ENCODE data around the gene ZFR2. TPM values are rescaled to one million over a fixed set of nuclear protein-coding genes. Genes with fewer than 3 reads are reported as not detected.

The ZFR2 gene
- polyA plus RNA-seq, 1 of the 3 experiments (the other 2 are of a cell fraction): 0.44 TPM

DNA sequence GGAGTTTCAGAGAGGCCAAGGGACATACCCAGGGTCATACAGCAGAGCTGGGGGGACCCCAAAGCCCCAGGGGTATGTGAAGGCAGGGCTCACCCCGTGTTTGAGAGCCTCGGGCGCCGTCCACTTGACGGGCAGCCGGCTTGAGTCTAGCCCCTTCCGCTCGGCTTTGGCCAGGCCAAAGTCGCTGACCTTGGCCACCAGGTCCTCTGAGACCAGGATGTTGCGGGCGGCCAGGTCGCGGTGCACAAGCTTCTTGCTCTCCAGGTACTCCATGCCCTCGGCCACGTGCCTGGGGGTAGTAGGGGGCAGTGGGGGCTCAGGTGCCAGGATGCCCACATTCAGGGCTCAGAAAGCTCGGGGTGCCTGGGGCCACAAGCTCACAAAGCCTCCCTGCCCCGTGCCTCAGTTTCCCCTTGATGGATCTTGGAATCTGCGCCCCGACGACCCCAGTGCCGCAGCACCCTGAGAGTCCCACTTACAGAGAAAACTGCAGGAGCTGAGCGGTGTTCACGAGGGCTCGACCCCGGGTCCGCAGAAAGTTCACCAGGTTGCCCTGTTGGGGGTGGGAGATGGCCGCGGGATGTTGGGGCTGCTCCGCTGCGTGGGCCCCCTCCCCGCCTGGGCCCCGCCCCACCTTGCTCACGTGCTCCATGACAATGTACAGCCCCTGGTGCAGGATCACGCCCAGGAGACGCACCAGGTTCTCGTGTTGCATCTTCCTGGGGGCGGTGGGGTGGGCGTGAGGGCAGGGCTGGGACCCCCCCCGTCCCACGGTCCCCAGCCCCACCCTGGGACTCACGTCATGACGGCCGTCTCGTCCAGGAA lies 89.7 kb downstream of the ZFR2 start:
- POLR2A ChIA-PET: interaction anchor here (1.1 kb wide), 1 partner anchor 15 kb away, joined by 8 read pairs; no protein-coding TSS in a partner anchor
- WGBS (ENCODE audit: low lambda C conversion rate): 8% methylated on average over 16 of the region's 44 CpGs
- TF ChIP-seq MEF2A (IDR thresholded peaks at IDR 0.05; ENCODE audit: borderline replicate concordance, low read depth) (no peak), FOXJ3 (CRISPR knock-in tag; IDR thresholded peaks at IDR 0.05) (no peak), RCOR1 (IDR thresholded peaks at IDR 0.05; ENCODE audit: low read length) (no peak), CHD2 (IDR thresholded peaks at IDR 0.05; ENCODE audit: low read length, partially characterized antibody) (no peak), GATA2 (CRISPR knock-in tag; IDR thresholded peaks at IDR 0.05) (no peak), EP300 (IDR thresholded peaks at IDR 0.05; ENCODE audit: borderline replicate concordance in 1 of 2, low read depth in 1 of 2, low read length in 1 of 2) (no peak), RAD21 (IDR thresholded peaks at IDR 0.05; ENCODE audit: low read length) (no peak), TEAD4 (IDR thresholded peaks at IDR 0.05; ENCODE audit: borderline replicate concordance, insufficient read depth) (no peak), POLR2AphosphoS5 (IDR thresholded peaks at IDR 0.05; ENCODE audit: low read depth, low read length) (no peak), ELF1 (IDR thresholded peaks at IDR 0.05) (no peak), SIN3A (IDR thresholded peaks at IDR 0.05; ENCODE audit: borderline replicate concordance, low read depth, low read length) (no peak), FOXM1 (IDR thresholded peaks at IDR 0.05; ENCODE audit: low read depth) (no peak), GABPA (IDR thresholded peaks at IDR 0.05; ENCODE audit: low read depth) (no peak), RFX5 (IDR thresholded peaks at IDR 0.05; ENCODE audit: low read length) (no peak)
- TF ChIP-seq, protein P1, sequence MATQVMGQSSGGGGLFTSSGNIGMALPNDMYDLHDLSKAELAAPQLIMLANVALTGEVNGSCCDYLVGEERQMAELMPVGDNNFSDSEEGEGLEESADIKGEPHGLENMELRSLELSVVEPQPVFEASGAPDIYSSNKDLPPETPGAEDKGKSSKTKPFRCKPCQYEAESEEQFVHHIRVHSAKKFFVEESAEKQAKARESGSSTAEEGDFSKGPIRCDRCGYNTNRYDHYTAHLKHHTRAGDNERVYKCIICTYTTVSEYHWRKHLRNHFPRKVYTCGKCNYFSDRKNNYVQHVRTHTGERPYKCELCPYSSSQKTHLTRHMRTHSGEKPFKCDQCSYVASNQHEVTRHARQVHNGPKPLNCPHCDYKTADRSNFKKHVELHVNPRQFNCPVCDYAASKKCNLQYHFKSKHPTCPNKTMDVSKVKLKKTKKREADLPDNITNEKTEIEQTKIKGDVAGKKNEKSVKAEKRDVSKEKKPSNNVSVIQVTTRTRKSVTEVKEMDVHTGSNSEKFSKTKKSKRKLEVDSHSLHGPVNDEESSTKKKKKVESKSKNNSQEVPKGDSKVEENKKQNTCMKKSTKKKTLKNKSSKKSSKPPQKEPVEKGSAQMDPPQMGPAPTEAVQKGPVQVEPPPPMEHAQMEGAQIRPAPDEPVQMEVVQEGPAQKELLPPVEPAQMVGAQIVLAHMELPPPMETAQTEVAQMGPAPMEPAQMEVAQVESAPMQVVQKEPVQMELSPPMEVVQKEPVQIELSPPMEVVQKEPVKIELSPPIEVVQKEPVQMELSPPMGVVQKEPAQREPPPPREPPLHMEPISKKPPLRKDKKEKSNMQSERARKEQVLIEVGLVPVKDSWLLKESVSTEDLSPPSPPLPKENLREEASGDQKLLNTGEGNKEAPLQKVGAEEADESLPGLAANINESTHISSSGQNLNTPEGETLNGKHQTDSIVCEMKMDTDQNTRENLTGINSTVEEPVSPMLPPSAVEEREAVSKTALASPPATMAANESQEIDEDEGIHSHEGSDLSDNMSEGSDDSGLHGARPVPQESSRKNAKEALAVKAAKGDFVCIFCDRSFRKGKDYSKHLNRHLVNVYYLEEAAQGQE (IDR thresholded peaks at IDR 0.05; ENCODE audit: low read depth, low read length): no peak
- TF ChIP-seq, protein P2, sequence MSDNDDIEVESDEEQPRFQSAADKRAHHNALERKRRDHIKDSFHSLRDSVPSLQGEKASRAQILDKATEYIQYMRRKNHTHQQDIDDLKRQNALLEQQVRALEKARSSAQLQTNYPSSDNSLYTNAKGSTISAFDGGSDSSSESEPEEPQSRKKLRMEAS (IDR thresholded peaks at IDR 0.05; ENCODE audit: low read depth): no peak
- TF ChIP-seq, protein P3, sequence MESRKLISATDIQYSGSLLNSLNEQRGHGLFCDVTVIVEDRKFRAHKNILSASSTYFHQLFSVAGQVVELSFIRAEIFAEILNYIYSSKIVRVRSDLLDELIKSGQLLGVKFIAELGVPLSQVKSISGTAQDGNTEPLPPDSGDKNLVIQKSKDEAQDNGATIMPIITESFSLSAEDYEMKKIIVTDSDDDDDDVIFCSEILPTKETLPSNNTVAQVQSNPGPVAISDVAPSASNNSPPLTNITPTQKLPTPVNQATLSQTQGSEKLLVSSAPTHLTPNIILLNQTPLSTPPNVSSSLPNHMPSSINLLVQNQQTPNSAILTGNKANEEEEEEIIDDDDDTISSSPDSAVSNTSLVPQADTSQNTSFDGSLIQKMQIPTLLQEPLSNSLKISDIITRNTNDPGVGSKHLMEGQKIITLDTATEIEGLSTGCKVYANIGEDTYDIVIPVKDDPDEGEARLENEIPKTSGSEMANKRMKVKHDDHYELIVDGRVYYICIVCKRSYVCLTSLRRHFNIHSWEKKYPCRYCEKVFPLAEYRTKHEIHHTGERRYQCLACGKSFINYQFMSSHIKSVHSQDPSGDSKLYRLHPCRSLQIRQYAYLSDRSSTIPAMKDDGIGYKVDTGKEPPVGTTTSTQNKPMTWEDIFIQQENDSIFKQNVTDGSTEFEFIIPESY (IDR thresholded peaks at IDR 0.05; ENCODE audit: borderline replicate concordance, low read depth): no peak
- TF ChIP-seq, protein P4, sequence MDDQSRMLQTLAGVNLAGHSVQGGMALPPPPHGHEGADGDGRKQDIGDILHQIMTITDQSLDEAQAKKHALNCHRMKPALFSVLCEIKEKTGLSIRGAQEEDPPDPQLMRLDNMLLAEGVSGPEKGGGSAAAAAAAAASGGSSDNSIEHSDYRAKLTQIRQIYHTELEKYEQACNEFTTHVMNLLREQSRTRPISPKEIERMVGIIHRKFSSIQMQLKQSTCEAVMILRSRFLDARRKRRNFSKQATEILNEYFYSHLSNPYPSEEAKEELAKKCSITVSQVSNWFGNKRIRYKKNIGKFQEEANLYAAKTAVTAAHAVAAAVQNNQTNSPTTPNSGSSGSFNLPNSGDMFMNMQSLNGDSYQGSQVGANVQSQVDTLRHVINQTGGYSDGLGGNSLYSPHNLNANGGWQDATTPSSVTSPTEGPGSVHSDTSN (IDR thresholded peaks at IDR 0.05): no peak
- TF ChIP-seq, protein P5, sequence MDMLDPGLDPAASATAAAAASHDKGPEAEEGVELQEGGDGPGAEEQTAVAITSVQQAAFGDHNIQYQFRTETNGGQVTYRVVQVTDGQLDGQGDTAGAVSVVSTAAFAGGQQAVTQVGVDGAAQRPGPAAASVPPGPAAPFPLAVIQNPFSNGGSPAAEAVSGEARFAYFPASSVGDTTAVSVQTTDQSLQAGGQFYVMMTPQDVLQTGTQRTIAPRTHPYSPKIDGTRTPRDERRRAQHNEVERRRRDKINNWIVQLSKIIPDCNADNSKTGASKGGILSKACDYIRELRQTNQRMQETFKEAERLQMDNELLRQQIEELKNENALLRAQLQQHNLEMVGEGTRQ (IDR thresholded peaks at IDR 0.05; ENCODE audit: borderline replicate concordance, low read depth, low read length): no peak

More for the DNA sequence above, 89.7 kb downstream of the ZFR2 start:
- CTCF ChIA-PET: interaction anchor here (1.3 to 2.9 kb wide), 3 partner anchors 9 to 43 kb away, joined by 3 to 10 read pairs (median 8); partner anchors contain the start of genes APBA3 and MRPL54
- no peaks in the 10 kb centered on the region for H3K79me2 ChIP-seq (ENCODE audit: insufficient read depth)
- H3K4me1 ChIP-seq (ENCODE audit: control insufficient read depth in 1 of 2, insufficient read depth in 2 of 2, low read depth in 1 of 2, low read length in 1 of 2): no peaks in the 10 kb centered on the region; a peak in 1 of 4 replicates
- H3K4me3 ChIP-seq (ENCODE audit: low read depth in 2 of 2, low read length in 1 of 2): no peak overlapping the region
- DNase-seq: no peak
- peaks cover 9% of the 10 kb centered on the region for H3K9me3 ChIP-seq
- H3K27ac ChIP-seq (ENCODE audit: low read depth in 2 of 2, low read length in 1 of 2): no peak overlapping the region
- H3K9ac ChIP-seq: no peak overlapping the region
- H3K9me2 ChIP-seq: no peaks in the 10 kb centered on the region
- no peaks in the 10 kb centered on the region for H4K20me1 ChIP-seq (ENCODE audit: insufficient read depth)
- H2AFZ ChIP-seq (ENCODE audit: low read depth): no peak overlapping the region
- no peaks in the 10 kb centered on the region for H3F3A ChIP-seq (replicated peaks; ENCODE audit: insufficient read depth)
- no peak overlapping the region for H3K4me2 ChIP-seq
- H3K27me3 ChIP-seq (ENCODE audit: insufficient read depth): peaks cover 30% of the 10 kb centered on the region
- H3K36me3 ChIP-seq (replicated peaks in 1 of 2; ENCODE audit: control insufficient read depth in 1 of 2, insufficient read depth in 2 of 2, low read length in 1 of 2): no peaks in the 10 kb centered on the region
